GM12878 (cell line): ENCODE results near the gene SELENOT. TPM values are rescaled to one million over a fixed set of nuclear protein-coding genes. Genes with fewer than 3 reads are reported as not detected.
A peak's percentile ranks its signal among the peaks of the same experiment; 100 is the strongest.

Experiments
- ATAC-seq: fragments of 200-7000 bp; cut with Tn5 transposase; 3 replicates; pipeline ENCODE4 v1.9.1; 2020; ENCODE audit warnings: mild to moderate bottlenecking, moderate library complexity
- BruUV-seq: library from RNA; stranded (reverse); fragments of 400-500 nt; replicated peaks from 2 replicates; lab custom pipeline; 2021; lab: Mats Ljungman, UMichigan
- CTCF ChIA-PET: fragments of 300-600 bp; sonication (Branson Sonifier 250); formaldehyde crosslinking; extraction: SDS; loops from one replicate; lab custom pipeline; 2021; ENCODE audit warnings: inconsistent platforms; lab: Yijun Ruan, JAX
- POLR2A ChIA-PET: fragments of 350-600 bp; formaldehyde crosslinking; extraction: SDS; loops from one replicate; lab custom pipeline; 2021; ENCODE audit warnings: inconsistent platforms; lab: Charles Lee
- RAD21 ChIA-PET: fragments of 300-600 bp; sonication (Branson Sonifier 250); formaldehyde crosslinking; loops from one replicate; lab custom pipeline; 2023; ENCODE audit warnings: antibody characterized with exemption; ENCODE audit not compliant: unreplicated experiment; lab: Charles Lee
- SMC1A ChIA-PET: fragments of 300-600 bp; sonication (Branson Sonifier 250); formaldehyde crosslinking; loops from one replicate; lab custom pipeline; 2023; ENCODE audit not compliant: unreplicated experiment, uncharacterized antibody; lab: Charles Lee
- DNase-seq: peaks from one replicate; pipeline ENCODE4 v3.0.0-alpha.2; 2011; ENCODE audit warnings: low read depth, low spot score
- FAIRE-seq: peaks from 3 replicates; lab custom pipeline; 2011; peaks lifted over from hg19 to GRCh38; lab: Jason Lieb, UNC
- H2AFZ ChIP-seq: 2 replicates; pipeline ENCODE4 v1.6.0; 2011; ENCODE audit warnings: low read depth, low read length, control low read depth; ENCODE audit not compliant: control insufficient read depth
- H3K27ac ChIP-seq: 2 replicates; pipeline ENCODE4 v1.5.1; 2011; ENCODE audit warnings: control low read depth; ENCODE audit not compliant: control insufficient read depth, insufficient read depth
- H3K27me3 ChIP-seq, 2 experiments: replicated peaks in 1 of 2; 2 replicates each; pipeline versions ENCODE4 v1.6.0 to v1.6.1; 2011; ENCODE audit warnings: low read length in 1 of 2; ENCODE audit not compliant: control insufficient read depth in 2 of 2, insufficient read depth in 2 of 2
- H3K36me3 ChIP-seq, 2 experiments: 2 replicates each; pipeline ENCODE4 v1.5.1; 2011; ENCODE audit warnings: low read length in 1 of 2; ENCODE audit not compliant: control insufficient read depth in 2 of 2, insufficient read depth in 2 of 2
- H3K4me1 ChIP-seq: 2 replicates; pipeline ENCODE4 v1.6.1; 2011; ENCODE audit warnings: mild to moderate bottlenecking, low read length, moderate library complexity, mixed read lengths; ENCODE audit not compliant: control insufficient read depth, insufficient read depth
- H3K4me2 ChIP-seq: 2 replicates; pipeline ENCODE4 v1.6.0; 2011; ENCODE audit warnings: control low read depth; ENCODE audit not compliant: control insufficient read depth, insufficient read depth
- H3K4me3 ChIP-seq: fragments of 200-600 bp; sonication (generic); 2 replicates; pipeline ENCODE4 v1.5.1; 2016
- H3K79me2 ChIP-seq: 2 replicates; pipeline ENCODE4 v1.6.0; 2011; ENCODE audit warnings: low read length; ENCODE audit not compliant: control insufficient read depth, insufficient read depth
- H3K9ac ChIP-seq: 2 replicates; pipeline ENCODE4 v1.8.0; 2011; ENCODE audit warnings: low read length, control low read depth, mixed read lengths; ENCODE audit not compliant: control insufficient read depth, insufficient read depth
- H3K9me3 ChIP-seq: replicated peaks from 3 replicates; pipeline ENCODE4 v1.5.1; 2011; ENCODE audit warnings: mild to moderate bottlenecking, low read length; ENCODE audit not compliant: control insufficient read depth, insufficient read depth
- H4K20me1 ChIP-seq: 2 replicates; pipeline ENCODE4 v1.6.0; 2011; ENCODE audit not compliant: control insufficient read depth, insufficient read depth
- ATF2 ChIP-seq: IDR thresholded peaks from 2 replicates; pipeline ENCODE4 v1.6.1; 2012; ENCODE audit warnings: low read length, inconsistent platforms
- CBX3 ChIP-seq: fragments of 200-600 bp; sonication (generic); IDR thresholded peaks from 2 replicates; pipeline ENCODE4 v1.6.1; 2016; ENCODE audit warnings: low read depth, borderline replicate concordance
- CHD1 ChIP-seq: IDR thresholded peaks from 2 replicates; pipeline ENCODE4 v1.6.1; 2012; ENCODE audit warnings: low read depth, low read length, improper control_type of control experiment
- JUNB ChIP-seq: IDR thresholded peaks from 2 replicates; pipeline ENCODE4 v1.6.1; 2016; ENCODE audit warnings: antibody characterized with exemption, mild to moderate bottlenecking
- MEF2B ChIP-seq: fragments of 450-650 bp; IDR thresholded peaks from 2 replicates; pipeline ENCODE4 v1.6.1; 2018; ENCODE audit warnings: mild to moderate bottlenecking, moderate library complexity; ENCODE audit not compliant: partially characterized antibody, poor library complexity, severe bottlenecking
- PML ChIP-seq: IDR thresholded peaks from 2 replicates; pipeline ENCODE4 v1.6.1; 2012; ENCODE audit warnings: low read length, inconsistent platforms
- RUNX3 ChIP-seq: IDR thresholded peaks from 2 replicates; pipeline ENCODE4 v1.6.1; 2012; ENCODE audit warnings: low read length, inconsistent platforms
- SKIL ChIP-seq: fragments of 450-650 bp; IDR thresholded peaks from 2 replicates; pipeline ENCODE4 v1.6.1; 2017; ENCODE audit warnings: mild to moderate bottlenecking, low read depth, inconsistent platforms; ENCODE audit not compliant: poor library complexity, severe bottlenecking
- SPI1 ChIP-seq: IDR thresholded peaks from 2 replicates; pipeline ENCODE4 v1.6.1; 2011; ENCODE audit warnings: low read depth, mild to moderate bottlenecking, low read length, moderate library complexity, borderline replicate concordance; ENCODE audit not compliant: insufficient read depth
- SUPT20H ChIP-seq: IDR thresholded peaks from 2 replicates; pipeline ENCODE4 v1.6.1; 2011; ENCODE audit warnings: low read depth, mild to moderate bottlenecking, low read length, moderate library complexity, borderline replicate concordance; ENCODE audit not compliant: control insufficient read depth
- TBL1XR1 ChIP-seq: IDR thresholded peaks from 2 replicates; pipeline ENCODE4 v1.6.1; 2012; ENCODE audit warnings: low read depth, low read length, improper control_type of control experiment
- ZNF217 ChIP-seq: fragments of 450-650 bp; IDR thresholded peaks from 2 replicates; pipeline ENCODE4 v1.6.1; 2017; ENCODE audit warnings: antibody characterized with exemption, mild to moderate bottlenecking
- ZNF384 ChIP-seq: IDR thresholded peaks from 2 replicates; pipeline ENCODE4 v1.6.1; 2012; ENCODE audit warnings: low read depth, mild to moderate bottlenecking, low read length, improper control_type of control experiment, borderline replicate concordance
- WGBS: methylation state at CpG from one replicate; pipeline ENCODE4 v1.1.6; 2016; ENCODE audit warnings: low lambda C conversion rate; ENCODE audit not compliant: insufficient replicate concordance, insufficient coverage; ENCODE audit errors: missing lambda C conversion rate; 5-methylcytosine and 5-hydroxymethylcytosine counted together
- in situ Hi-C: fragments of 300-500 bp; cut with MboI; formaldehyde crosslinking; loops from 9 replicates; pipeline ENCODE4 v1.14.3; 2018; ENCODE audit warnings: mixed read lengths
- intact Hi-C: fragments of 100-400 bp; cut with micrococcal nuclease; formaldehyde crosslinking; loops from one replicate; pipeline ENCODE4 v1.14.2; 2022; ENCODE audit not compliant: unreplicated experiment
- polyA plus RNA-seq, 11 experiments: library from polyadenylated mRNA; depleted of rRNA in 4 of 11; unstranded in 6 of 11; stranded (reverse) in 5 of 11; fragments of >200 nt; fragmentation: Nextera tagmentation in 4 of 11; fragmentation: Illumina TruSeq in 1 of 11; extraction: Ambion mirVana in 4 of 11; extraction: Trizol in 1 of 11; gene quantifications; 1 replicate in 1 of 11; 2 replicates in 10 of 11; pipeline versions ENCODE4 v1.2.1 to v1.2.3, GENCODE V29; 2011 to 2016; ENCODE audit warnings: inconsistent platforms in 2 of 11, missing spikeins in 2 of 11, low read depth in 1 of 11
- total RNA-seq, 4 experiments: library from RNA; depleted of rRNA in 3 of 4; stranded (reverse); fragments of >200 nt in 3 of 4; fragmentation: Illumina TruSeq in 1 of 4; extraction: Trizol in 1 of 4; gene quantifications; 2 replicates each; pipeline versions ENCODE4 v1.2.1 to v1.2.3, GENCODE V29; 2013 to 2021

SELENOT gene
- total and polyA plus RNA-seq, 10 of the 15 experiments (the other 5 are each of a cell fraction or from before 2014, with no cell fraction given) = 89.4 to 768 (median 261) TPM

GRCh38 chr3:150635076-150635475 is 32.0 kb downstream of the SELENOT start:
- in situ Hi-C loops (no loop called here), intact Hi-C loops (no loop called here)
- H3K9me3 ChIP-seq = no peaks in the 10 kb centered on the region
- H3K4me1 ChIP-seq = peaks cover 5% of the 10 kb centered on the region
- H3K4me2 ChIP-seq = no peak overlapping the region
- H3K4me3 ChIP-seq = no peak overlapping the region
- no peak overlapping the region for H3K9ac ChIP-seq
- no peak for TF ChIP-seq ZNF217
- no peak for TF ChIP-seq CHD1
- H3K79me2 ChIP-seq = no peaks in the 10 kb centered on the region
- H4K20me1 ChIP-seq = no peaks in the 10 kb centered on the region
- no peaks in the 10 kb centered on the region for H3K27me3 ChIP-seq
- no TSS peak for BruUV-seq
- SMC1A ChIA-PET = interaction anchor here (0.7 to 2.0 kb wide), 14 partner anchors 9 to 129 kb away, joined by 3 to 9 read pairs (median 4); no protein-coding TSS in a partner anchor
- 65% methylated on average over 6 of the region's 6 CpGs for WGBS
- ATAC-seq = peak; percentile 53
- 0 out of 2 replicates have a peak overlapping the region, but pooled peaks have one; percentile 33 for H3K27ac ChIP-seq
- peaks cover 1 to 9% of the 10 kb centered on the region in 2 experiments for H3K36me3 ChIP-seq
- POLR2A ChIA-PET = interaction anchor here (0.7 to 1.2 kb wide), 4 partner anchors 29 to 345 kb away, joined by 3 to 5 read pairs (median 3); partner anchors contain the start of gene SELENOT
- CTCF ChIA-PET = interaction anchor here (0.6 to 1.3 kb wide), 2 partner anchors 45 to 528 kb away, joined by 5 read pairs; no protein-coding TSS in a partner anchor
- RAD21 ChIA-PET = interaction anchor here (0.7 to 2.0 kb wide), 9 partner anchors 21 to 107 kb away, joined by 3 to 8 read pairs (median 3); partner anchors contain the start of genes EIF2A, ERICH6 and SERP1
- DNase-seq = no peak
- no peak for FAIRE-seq
- H2AFZ ChIP-seq = no peak overlapping the region; the same call in 1 of the 2 replicates

GRCh38 chr3:150635526-150635925 is 32.4 kb downstream of the SELENOT start:
- Histone ChIP-seq H3K4me3 (no peak overlapping the region), H3K36me3 (peaks cover under 1 to 7% of the 10 kb centered on the region in 2 experiments), H3K27me3 (no peaks in the 10 kb centered on the region), H3K79me2 (no peaks in the 10 kb centered on the region), H3K9ac (no peak overlapping the region), H2AFZ (no peak overlapping the region), H3K4me2 (no peak overlapping the region), H3K9me3 (no peaks in the 10 kb centered on the region), H3K27ac (0 out of 2 replicates have a peak overlapping the region, but pooled peaks have one; percentile 33), H4K20me1 (no peaks in the 10 kb centered on the region), H3K4me1 (peaks cover 5% of the 10 kb centered on the region)
- no TSS peak for BruUV-seq
- ChIA-PET SMC1A (interaction anchor here (0.7 to 2.0 kb wide), 16 partner anchors 9 to 128 kb away, joined by 3 to 9 read pairs (median 4); no protein-coding TSS in a partner anchor), CTCF (interaction anchor here (0.6 to 1.3 kb wide), 2 partner anchors 44 to 68 kb away, joined by 3 to 5 read pairs; partner anchors contain the start of gene ERICH6), POLR2A (interaction anchor here (0.7 to 1.2 kb wide), 3 partner anchors 30 to 91 kb away, joined by 3 to 5 read pairs (median 3); partner anchors contain the start of gene SELENOT), RAD21 (interaction anchor here (0.7 to 2.0 kb wide), 11 partner anchors 22 to 107 kb away, joined by 3 to 8 read pairs (median 3); partner anchors contain the start of genes EIF2A, ERICH6 and SERP1)
- FAIRE-seq = peak; percentile 27
- 42% methylated on average over 1 of the region's 1 CpG for WGBS
- intact Hi-C loops = no loop called here
- DNase-seq = peak; percentile 26
- in situ Hi-C loops = no loop called here
- ATAC-seq = peak; percentile 93
- no peak for TF ChIP-seq PML
- TF ChIP-seq SUPT20H = no peak
- no peak for TF ChIP-seq SKIL
- TF ChIP-seq JUNB = 0 out of 2 replicates have a peak, but pooled peaks have one; percentile 20
- peak; percentile 23 for TF ChIP-seq MEF2B
- peak; percentile 72 for TF ChIP-seq RUNX3
- TF ChIP-seq ATF2 = peak; percentile 50; the same call in 1 of the 2 replicates
- no peak for TF ChIP-seq CBX3
- peak; percentile 93 for TF ChIP-seq ZNF384
- peak; percentile 95 for TF ChIP-seq SPI1
- TF ChIP-seq TBL1XR1 = no peak
